SW480 (cell line): ENCODE measurements around the gene KCNH3.
"Not testable (repeated sequence)": the region's sequence is repeated elsewhere in the genome, so short reads cannot be mapped to it uniquely, and the experiment has no call there.

Source experiments
- DNase-seq: peaks from one replicate; pipeline ENCODE4 v3.0.0-alpha.2; 2016; ENCODE audit warnings: low spot score

KCNH3 gene

GRCh38 chr12:49529414-49529813 lies 9.4 kb upstream of the KCNH3 start:
- DNase-seq, result no peak

GRCh38 chr12:49531745-49532144 lies 7.1 kb upstream of the KCNH3 start:
- no peak for DNase-seq

- no peak for DNase-seq
These were observed 5.5 kb upstream of the KCNH3 start for GRCh38 chr12:49533331-49533730.

GRCh38 chr12:49534122-49534521 lies 4.7 kb upstream of the KCNH3 start:
- DNase-seq, result not testable (repeated sequence)

DNA sequence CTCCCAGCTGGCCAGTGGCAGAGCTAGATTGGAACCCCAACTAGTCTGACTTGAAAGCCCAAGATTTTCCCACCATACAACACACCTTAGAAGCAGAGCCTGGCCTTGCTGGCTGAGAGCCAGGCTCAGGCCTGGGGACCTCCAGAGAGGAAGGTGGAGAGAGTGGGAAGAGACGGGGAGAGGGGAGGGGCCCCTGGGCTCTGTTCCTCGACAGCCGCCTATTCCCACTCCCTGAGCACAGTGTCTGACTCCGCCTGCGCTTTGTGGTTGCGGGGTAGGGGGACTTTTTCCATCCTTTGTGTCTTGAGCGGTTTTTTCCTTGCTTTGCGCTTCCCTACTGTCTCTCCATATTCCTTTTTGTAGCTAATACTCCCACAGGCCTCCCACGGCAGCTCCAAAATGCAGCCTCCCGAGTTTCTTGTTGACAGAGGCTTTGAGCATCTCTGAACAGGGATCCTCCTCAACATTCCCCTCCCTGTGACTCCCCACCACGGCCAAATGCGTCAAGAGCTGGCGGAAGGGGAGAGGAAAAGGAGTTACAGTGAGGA lies 4.0 kb upstream of the KCNH3 start:
- no peak for DNase-seq

DNA sequence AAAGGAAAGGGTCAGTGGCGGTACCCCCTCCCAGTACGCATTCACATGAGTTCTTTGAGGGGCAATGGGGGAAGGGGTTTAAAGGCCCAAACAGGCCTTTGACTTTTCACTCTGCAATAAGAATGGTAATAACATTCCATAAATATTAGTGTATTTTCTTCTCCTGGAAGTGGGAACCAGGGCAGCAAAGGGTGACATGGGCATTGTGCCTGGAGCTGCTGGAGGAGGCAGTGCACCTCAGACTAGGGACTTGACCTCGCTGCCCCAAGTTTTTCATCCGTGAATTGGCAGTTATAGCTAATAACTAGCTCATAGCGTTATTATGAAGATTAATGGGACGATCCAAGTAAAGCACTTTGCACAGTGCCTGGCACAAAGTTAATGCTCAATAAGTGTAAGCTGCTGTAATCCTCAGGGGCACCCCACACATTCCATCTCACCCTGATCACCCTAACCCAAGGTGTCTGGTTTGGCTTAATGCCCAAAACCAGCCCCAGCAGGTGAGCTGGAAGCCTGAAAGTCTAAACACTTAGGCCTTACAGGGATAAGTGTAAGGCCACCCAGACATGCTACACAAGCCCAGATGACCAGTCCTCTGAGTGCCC lies 2.8 kb upstream of the KCNH3 start:
- DNase-seq, result no peak

- no peak for DNase-seq
These were observed 2.2 kb upstream of the KCNH3 start for GRCh38 chr12:49536526-49537071.

GRCh38 chr12:49537231-49537751 lies 1.5 kb upstream of the KCNH3 start:
- DNase-seq, result no peak

DNA sequence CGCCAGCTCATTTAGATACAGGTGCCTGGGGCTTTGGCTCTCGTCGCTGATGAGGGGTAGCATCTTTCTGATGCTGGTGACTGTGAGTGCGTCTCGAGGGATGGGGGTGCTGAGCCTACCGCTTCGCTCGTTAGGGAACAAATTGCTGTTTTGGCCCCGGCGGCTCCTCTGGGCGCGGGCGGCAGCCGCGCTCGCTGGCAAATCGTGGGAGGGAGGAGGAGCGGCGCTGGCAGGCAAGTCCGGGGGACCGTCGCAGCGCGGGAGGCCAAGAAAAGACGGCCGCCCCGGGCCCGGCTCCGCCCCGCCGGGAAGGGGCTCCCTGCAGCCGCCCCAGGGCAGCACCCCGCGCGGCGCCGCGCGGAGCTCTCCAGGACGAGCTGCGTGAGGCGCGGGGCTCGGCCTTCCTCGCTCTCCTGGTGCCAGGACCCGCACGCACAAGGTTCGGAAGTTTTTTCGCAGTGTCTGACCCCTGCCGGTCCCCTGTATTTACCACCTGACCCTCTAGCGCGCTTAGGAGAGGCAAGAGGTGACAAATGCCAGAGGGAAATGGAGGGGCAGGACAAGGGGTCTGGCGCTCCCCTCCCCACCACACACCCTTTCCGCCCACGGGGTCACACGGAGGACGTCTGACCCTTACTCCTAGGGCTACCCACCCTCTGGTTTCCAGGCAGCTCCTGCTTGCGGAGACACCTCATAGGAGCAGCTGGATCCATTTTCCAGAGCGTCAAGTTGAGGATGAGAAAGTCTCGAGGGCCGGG lies 899 bp upstream of the KCNH3 start:
- no peak for DNase-seq

DNA sequence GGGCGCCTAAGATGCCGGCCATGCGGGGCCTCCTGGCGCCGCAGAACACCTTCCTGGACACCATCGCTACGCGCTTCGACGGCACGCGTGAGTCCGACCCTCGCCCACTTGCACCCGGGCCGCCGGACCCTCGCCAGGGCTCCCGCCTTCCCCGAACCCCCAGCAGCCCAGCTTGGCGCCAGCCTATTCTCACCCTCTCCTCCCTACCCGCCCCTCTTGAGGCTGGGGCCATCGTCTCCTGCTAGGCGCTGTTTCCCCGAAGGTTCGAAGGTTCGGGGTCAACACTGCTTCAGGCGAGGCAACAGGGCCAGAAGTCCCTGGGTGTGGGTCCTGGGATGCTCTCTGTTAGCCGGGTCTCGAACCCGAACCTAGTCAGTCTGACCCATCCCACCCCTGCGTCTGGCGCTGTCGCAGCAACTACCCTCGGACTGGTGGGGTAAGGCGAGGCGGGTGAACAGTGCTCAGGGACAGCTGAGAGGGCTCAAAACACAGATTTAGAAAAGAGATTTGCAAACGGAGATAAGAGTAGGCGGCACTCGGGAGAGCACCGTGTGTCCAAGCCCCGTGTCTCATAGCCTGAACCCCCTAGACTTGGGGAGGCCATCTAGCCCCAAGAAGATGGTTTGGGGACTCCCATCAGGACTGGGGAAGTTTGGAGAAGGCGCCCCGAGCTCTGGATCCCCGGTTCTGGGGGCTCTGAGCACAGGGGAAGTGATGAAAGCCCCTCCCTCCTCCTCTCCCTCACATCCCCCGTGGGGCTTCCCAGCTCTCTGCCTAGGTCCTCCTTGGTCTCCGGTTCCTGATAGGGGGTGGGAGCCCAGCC lies 787 bp downstream of the KCNH3 start:
- no peak for DNase-seq

DNA sequence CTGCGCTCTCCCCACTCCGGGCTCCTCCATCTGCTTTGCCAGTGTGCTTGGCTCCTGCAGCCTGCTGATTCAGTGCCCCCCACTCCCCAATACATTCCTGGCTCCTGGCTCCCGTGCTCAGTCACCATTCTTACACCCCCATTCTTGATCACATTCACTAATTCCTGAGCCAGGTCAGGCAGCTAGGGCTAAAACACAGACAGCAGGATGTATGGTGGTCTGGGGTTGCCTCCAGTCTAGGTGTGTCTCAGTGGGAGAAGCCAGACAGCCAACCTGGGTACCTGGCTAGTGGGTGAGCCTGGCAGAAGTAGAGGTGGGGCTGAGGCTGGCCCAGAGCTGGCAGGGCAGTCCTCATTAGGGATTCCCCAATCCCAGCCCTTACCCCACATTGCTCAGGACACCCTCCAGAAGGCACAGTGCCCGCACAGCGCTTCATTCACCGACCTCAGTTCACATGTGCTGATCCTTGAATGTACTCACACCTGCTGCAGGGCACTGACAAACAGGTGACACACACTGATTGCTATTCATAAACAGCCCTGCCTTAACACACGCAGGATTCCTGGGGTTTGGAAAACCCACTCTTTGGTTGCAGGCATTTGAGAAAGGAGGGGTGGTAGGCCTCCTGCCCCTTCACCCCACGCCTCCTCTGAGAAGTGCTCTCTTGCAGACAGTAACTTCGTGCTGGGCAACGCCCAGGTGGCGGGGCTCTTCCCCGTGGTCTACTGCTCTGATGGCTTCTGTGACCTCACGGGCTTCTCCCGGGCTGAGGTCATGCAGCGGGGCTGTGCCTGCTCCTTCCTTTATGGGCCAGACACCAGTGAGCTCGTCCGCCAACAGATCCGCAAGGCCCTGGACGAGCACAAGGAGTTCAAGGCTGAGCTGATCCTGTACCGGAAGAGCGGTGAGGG lies 1.7 kb downstream of the KCNH3 start:
- peak; percentile 84 for DNase-seq

GRCh38 chr12:49541140-49541861 lies 2.5 kb downstream of the KCNH3 start:
- no peak for DNase-seq

DNA sequence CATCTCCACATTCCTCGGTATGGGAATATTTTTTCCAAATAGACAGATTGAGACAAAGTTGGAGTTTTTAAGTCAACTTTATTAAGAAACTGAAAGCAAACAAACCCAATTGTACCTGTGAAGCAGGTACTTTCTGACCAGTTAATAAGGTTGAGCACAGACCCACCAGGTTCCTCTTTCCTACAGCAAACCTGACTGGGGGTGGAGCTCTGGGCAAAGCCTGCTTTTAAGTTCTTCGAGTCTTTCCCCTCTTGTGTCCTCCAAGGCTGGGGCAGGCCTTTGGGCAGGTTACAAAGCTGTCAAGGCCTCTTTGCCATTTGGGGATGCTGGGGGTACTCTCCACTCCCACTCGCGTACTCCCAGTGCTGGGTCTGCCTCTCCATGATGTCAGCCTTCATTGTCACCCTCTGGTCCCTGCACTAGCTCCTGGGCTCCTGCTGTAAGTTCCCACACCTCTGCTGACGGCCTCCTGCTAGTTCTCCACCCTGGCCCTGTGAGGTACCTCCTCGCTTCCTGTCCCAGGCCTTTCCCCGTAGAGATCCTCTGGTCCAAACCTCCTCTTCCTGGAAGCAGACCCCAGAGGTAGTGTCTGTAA lies 3.2 kb downstream of the KCNH3 start:
- DNase-seq, result no peak

- DNase-seq, result no peak
These were observed 3.8 kb downstream of the KCNH3 start for GRCh38 chr12:49542592-49543160.

- DNase-seq, result no peak
These were observed 4.5 kb downstream of the KCNH3 start for GRCh38 chr12:49543221-49543913.

DNA sequence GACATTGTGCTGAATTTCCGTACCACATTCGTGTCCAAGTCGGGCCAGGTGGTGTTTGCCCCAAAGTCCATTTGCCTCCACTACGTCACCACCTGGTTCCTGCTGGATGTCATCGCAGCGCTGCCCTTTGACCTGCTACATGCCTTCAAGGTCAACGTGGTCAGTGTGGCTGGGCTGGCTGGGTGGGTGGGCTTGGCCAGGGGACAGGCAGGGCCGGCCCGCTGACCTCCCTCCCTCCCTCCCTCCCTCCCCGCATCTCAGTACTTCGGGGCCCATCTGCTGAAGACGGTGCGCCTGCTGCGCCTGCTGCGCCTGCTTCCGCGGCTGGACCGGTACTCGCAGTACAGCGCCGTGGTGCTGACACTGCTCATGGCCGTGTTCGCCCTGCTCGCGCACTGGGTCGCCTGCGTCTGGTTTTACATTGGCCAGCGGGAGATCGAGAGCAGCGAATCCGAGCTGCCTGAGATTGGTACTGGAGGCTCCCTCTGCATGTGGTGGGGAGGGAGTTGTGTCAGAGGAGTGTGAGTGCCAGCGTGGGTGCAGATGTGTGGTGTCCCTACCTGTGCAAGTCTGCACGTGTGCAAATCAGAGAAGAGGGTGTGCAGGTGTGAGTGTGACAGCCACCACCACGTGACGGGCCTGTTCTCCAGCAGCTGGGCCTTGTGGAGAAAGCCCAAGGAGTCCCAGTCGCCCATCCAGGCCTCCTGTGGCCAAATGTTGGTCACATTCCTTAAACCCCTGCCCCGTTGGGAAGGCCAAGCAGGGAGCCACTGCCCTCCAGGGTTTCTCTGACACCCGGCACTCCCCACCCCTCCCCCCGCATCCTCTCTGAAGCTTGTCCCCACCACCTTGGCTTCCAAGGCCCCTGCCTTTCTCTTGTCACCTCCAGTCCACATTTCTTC lies 5.3 kb downstream of the KCNH3 start:
- no peak for DNase-seq

- no peak for DNase-seq
These were observed 7.0 kb downstream of the KCNH3 start for GRCh38 chr12:49545815-49546214.

DNA sequence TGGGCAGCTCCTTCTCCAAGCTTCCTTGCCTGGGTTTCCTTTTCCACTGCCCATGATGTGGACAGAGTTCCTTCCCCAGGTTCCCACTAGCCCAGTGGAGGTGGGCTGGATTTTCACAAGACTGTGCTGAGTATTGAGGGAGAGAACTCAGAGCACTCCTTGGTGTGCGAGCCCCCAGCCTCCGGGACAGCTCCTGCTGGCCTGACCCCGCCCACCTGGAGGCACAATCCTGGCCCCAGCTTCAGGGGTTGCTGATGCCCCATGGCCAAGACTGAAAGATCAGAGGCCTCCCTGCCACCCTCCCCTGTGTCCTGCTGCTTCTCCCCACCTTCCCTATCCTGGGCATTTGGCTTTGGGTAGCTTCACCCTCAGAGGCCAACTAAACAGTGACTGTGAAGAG lies 7.7 kb downstream of the KCNH3 start:
- no peak for DNase-seq
